ENCODE data around the gene ITM2C. TPM values are rescaled to one million over a fixed set of nuclear protein-coding genes. Genes with fewer than 3 reads are reported as not detected.

Gene ITM2C
- total and polyA plus RNA-seq, 2 of the 13 experiments (the other 11 are each of a cell fraction or from before 2014, with no cell fraction given), result 70.5 to 270 TPM

GRCh38 chr2:230900336-230900995 is 35.7 kb downstream of the ITM2C start:
- FAIRE-seq, result no peak
- H4K20me1 ChIP-seq (ENCODE audit: insufficient read depth, low read length), result no peaks in the 10 kb centered on the region
- H3K4me2 ChIP-seq (ENCODE audit: low read depth, low read length), result no peak overlapping the region
- H3K27ac ChIP-seq (ENCODE audit: extremely low read length, insufficient read depth, low read length), result no peak overlapping the region
- TF ChIP-seq ZNF142 (CRISPR knock-in tag; IDR thresholded peaks at IDR 0.05) (no peak), ZNF639 (CRISPR knock-in tag; conservative IDR thresholded peaks at IDR 0.05) (no peak), MAFK (conservative IDR thresholded peaks at IDR 0.05 in 1 of 2, IDR thresholded peaks at IDR 0.05 in 1 of 2; ENCODE audit: low read length in 2 of 2) (no peak), ATF6 (CRISPR knock-in tag; conservative IDR thresholded peaks at IDR 0.05) (no peak), STAG1 (CRISPR knock-in tag; IDR thresholded peaks at IDR 0.05) (no peak), ZBTB44 (CRISPR knock-in tag; IDR thresholded peaks at IDR 0.05) (no peak), ZNF792 (CRISPR knock-in tag; IDR thresholded peaks at IDR 0.05) (no peak), MEIS1 (CRISPR knock-in tag; IDR thresholded peaks at IDR 0.05; ENCODE audit: borderline replicate concordance) (no peak)
- no peaks in the 10 kb centered on the region for H3K79me2 ChIP-seq (ENCODE audit: insufficient read depth, low read length)
- no peak for DNase-seq (ENCODE audit: low spot score)
- H3K4me1 ChIP-seq (ENCODE audit: insufficient read depth, low read length), result peaks cover 6% of the 10 kb centered on the region
- H3K9ac ChIP-seq (ENCODE audit: insufficient read depth, low read depth, low read length), result no peak overlapping the region
- in situ Hi-C loops (cut with HindIII; ENCODE audit: extremely low pct_ligation_motif_present, low pct_unique_long_range_greater_than_20kb), result loop anchor here (5.0 kb wide), 1 partner anchor 87 kb away; no protein-coding TSS in a partner anchor
- CTCF ChIA-PET (ENCODE audit: low intra/inter-chr PET ratio, low total read pairs), result no interaction called here
- 2% methylated on average over 10 of the region's 10 CpGs for WGBS (ENCODE audit: low lambda C conversion rate)
- no peaks in the 10 kb centered on the region for H3K9me3 ChIP-seq (ENCODE audit: low read length)
- no peak overlapping the region for H2AFZ ChIP-seq (ENCODE audit: low read length)
- H3K27me3 ChIP-seq (ENCODE audit: control insufficient read depth in 1 of 2, insufficient read depth in 2 of 2, low read length in 2 of 2), result peaks cover 4 to 63% of the 10 kb centered on the region in 2 experiments
- no peaks in the 10 kb centered on the region for H3K36me3 ChIP-seq (replicated peaks in 1 of 2; ENCODE audit: control insufficient read depth in 1 of 2, insufficient read depth in 2 of 2, low read length in 2 of 2)
- BruUV-seq (replicated peaks), result no TSS peak
- intact Hi-C loops (cut with micrococcal nuclease; ENCODE audit: unreplicated experiment), result loop anchor here (5.0 kb wide), 1 partner anchor 37 kb away; no protein-coding TSS in a partner anchor
- POLR2A ChIA-PET, result no interaction called here
- ATAC-seq, result no peak
- no peak overlapping the region for H3K4me3 ChIP-seq (replicated peaks in 1 of 3; ENCODE audit: insufficient read depth in 1 of 3, low read depth in 2 of 3, low read length in 3 of 3)
